HG03064 (cell line): Measurements from ENCODE around the gene KRT7.
"Not testable (repeated sequence)": the region's sequence is repeated elsewhere in the genome, so short reads cannot be mapped to it uniquely, and the experiment has no call there.

Source experiments
- ATAC-seq: cut with Tn5 transposase; IDR thresholded peaks from one replicate; pipeline ENCODE4 v1.9.1; 2021; ENCODE audit warnings: low read depth; ENCODE audit not compliant: unreplicated experiment

KRT7 gene

GRCh38 chr12:52228931-52229330, 4.1 kb upstream of the KRT7 start:
- no peak for ATAC-seq

GRCh38 chr12:52229836-52230343, 3.2 kb upstream of the KRT7 start:
- ATAC-seq: no peak

- no peak for ATAC-seq
Observed at GRCh38 chr12:52230364-52231281, 2.4 kb upstream of the KRT7 start.

GRCh38 chr12:52231305-52232202, 1.5 kb upstream of the KRT7 start:
- no peak for ATAC-seq

- ATAC-seq: no peak
Observed at GRCh38 chr12:52232203-52232673, 805 bp upstream of the KRT7 start.

GRCh38 chr12:52233462-52234207, 592 bp downstream of the KRT7 start:
- ATAC-seq: no peak

GRCh38 chr12:52234223-52234810, 1.3 kb downstream of the KRT7 start:
- ATAC-seq: no peak

GRCh38 chr12:52235001-52235764, 2.1 kb downstream of the KRT7 start:
- no peak for ATAC-seq

GRCh38 chr12:52235822-52236361, 2.8 kb downstream of the KRT7 start:
- no peak for ATAC-seq

GRCh38 chr12:52236386-52237050, 3.5 kb downstream of the KRT7 start:
- no peak for ATAC-seq

- no peak for ATAC-seq
Observed at GRCh38 chr12:52238207-52238840, 5.3 kb downstream of the KRT7 start.

GRCh38 chr12:52238916-52239646, 6.0 kb downstream of the KRT7 start:
- no peak for ATAC-seq

- no peak for ATAC-seq
Observed at GRCh38 chr12:52239767-52240166, 6.7 kb downstream of the KRT7 start.

GRCh38 chr12:52240247-52240646, 7.2 kb downstream of the KRT7 start:
- ATAC-seq: not testable (repeated sequence)

- ATAC-seq: no peak
Observed at GRCh38 chr12:52241205-52241842, 8.3 kb downstream of the KRT7 start.

GRCh38 chr12:52242442-52243258, 9.6 kb downstream of the KRT7 start:
- ATAC-seq: no peak
